ENCODE results near the gene CKAP5.

DNA sequence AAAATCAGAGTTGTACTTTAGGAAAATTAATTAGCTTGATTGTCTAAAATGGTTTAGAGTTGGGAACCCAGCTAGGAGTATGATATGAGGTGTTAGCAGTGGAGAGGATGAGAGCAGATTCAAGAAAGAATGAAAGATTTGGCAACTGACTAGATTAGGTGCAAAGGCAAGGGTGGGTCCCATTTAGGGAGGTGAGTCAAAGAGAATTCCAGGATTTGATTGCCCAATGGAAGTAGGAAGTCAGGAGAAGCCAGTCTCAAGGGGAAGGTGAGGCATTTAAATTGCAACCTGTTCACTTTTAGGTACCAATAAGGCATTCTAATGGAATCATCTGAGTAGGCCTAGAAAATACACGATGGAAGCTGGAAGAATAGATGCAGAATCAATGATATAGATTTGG, 3.6 kb upstream of the CKAP5 start:
- TF ChIP-seq, protein P1, sequence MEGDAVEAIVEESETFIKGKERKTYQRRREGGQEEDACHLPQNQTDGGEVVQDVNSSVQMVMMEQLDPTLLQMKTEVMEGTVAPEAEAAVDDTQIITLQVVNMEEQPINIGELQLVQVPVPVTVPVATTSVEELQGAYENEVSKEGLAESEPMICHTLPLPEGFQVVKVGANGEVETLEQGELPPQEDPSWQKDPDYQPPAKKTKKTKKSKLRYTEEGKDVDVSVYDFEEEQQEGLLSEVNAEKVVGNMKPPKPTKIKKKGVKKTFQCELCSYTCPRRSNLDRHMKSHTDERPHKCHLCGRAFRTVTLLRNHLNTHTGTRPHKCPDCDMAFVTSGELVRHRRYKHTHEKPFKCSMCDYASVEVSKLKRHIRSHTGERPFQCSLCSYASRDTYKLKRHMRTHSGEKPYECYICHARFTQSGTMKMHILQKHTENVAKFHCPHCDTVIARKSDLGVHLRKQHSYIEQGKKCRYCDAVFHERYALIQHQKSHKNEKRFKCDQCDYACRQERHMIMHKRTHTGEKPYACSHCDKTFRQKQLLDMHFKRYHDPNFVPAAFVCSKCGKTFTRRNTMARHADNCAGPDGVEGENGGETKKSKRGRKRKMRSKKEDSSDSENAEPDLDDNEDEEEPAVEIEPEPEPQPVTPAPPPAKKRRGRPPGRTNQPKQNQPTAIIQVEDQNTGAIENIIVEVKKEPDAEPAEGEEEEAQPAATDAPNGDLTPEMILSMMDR (conservative IDR thresholded peaks at IDR 0.05; ENCODE audit: low read depth, low read length) = no peak
- TF ChIP-seq EZH2 (IDR thresholded peaks at IDR 0.05; ENCODE audit: borderline replicate concordance, low read depth, low read length, poor library complexity, severe bottlenecking) = no peak
